ENCODE measurements around the gene PRKAR2B.
"Not testable (repeated sequence)": the region's sequence is repeated elsewhere in the genome, so short reads cannot be mapped to it uniquely, and the experiment has no call there.

PRKAR2B gene

DNA sequence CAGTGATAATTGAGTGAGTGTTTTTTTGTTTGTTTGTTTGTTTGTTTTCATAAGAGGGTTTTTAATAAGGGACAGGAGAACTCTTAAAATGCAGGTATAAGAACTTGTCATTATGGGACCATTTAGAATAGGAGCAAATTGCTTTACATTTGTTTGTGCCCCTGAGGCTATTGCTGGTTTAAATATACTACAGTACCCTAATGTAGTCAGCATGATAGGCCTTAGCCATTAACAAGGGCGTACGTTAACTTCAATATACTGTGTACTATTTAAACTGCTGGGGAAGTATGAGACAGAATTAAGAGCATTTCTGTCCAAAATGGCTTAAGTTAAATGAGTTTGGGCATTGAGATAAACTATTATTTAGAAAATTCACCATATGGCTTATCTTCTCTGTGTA lies 26.2 kb downstream of the PRKAR2B start:
- H3K4me3 ChIP-seq (ENCODE audit: low read depth, low read length) = no peak overlapping the region
- DNase-seq (ENCODE audit: low read depth) = no peak

DNA sequence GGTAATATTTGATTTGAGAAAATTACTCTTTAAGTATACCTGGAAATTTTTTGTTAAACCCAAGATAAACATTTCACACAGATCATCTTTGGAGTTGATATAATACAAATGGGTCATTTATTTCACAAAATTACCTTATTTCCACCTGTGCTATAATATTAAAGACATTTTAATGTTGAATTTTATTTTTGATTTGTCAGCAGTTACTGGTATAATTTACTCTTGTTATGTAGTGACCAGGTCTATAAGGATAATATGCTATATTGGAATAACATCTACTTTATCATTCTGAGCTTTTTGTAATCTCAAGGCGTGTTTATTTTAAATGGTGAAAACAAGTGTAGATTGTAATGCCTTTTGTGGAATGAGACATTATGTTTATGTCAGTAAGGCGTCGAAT lies 26.6 kb downstream of the PRKAR2B start:
- no peak overlapping the region for H3K4me3 ChIP-seq (ENCODE audit: low read depth, low read length)
- DNase-seq (ENCODE audit: low read depth) = no peak

DNA sequence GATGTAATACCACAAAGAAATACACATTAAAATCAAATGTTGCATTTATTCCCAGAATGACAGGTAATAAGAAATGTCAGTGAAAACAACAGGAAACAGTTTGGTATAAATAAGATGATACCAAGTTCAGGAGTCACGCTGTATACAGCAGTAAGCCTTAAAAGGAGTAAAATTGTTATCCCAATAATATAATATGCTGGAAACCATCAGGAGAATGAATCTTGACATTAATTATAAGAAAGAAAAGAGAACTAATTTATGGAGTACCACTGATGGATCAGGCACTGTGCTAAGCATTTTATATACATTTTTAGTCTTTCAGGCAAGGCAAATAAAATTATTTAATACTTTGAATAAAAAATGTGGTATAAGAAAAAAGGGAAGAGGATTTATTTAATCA lies 27.6 kb downstream of the PRKAR2B start:
- H3K4me3 ChIP-seq (ENCODE audit: low read depth, low read length) = no peak overlapping the region
- no peak for DNase-seq (ENCODE audit: low read depth)

DNA sequence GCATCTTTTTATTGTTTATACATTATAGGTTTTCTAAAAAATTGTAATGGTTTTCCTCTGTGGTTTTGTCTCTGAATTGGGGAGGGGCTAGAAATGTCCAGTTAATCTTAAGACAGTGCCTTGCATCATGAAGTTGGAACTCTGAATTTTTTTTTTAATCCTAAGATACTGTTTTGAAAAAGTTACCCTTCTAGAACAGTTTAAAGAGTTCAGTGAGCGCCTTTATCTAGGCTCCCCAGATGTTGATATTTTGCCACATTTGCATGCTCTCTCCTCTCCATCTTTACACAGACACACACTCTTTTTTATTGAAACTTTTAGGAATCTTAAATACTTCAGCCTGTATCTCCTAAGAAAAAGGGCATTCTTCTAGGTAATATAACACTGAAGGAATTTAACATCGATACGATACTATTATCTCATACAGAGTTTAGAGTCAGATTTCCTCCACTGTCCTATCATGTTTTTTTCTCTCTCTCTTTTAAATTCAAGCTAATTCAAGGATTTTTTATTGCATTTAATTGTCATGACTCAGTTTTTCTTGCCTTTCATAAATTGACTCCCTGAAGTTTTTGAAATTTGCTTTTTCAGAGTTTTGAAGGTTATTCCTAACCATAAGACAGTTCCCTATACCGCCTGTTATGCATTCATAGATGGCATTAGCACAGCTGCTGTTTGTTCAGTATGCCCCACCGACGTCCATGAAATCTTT lies 31.5 kb downstream of the PRKAR2B start:
- no peak overlapping the region for H3K4me3 ChIP-seq (ENCODE audit: low read depth, low read length)
- no peak for DNase-seq (ENCODE audit: low read depth)

DNA sequence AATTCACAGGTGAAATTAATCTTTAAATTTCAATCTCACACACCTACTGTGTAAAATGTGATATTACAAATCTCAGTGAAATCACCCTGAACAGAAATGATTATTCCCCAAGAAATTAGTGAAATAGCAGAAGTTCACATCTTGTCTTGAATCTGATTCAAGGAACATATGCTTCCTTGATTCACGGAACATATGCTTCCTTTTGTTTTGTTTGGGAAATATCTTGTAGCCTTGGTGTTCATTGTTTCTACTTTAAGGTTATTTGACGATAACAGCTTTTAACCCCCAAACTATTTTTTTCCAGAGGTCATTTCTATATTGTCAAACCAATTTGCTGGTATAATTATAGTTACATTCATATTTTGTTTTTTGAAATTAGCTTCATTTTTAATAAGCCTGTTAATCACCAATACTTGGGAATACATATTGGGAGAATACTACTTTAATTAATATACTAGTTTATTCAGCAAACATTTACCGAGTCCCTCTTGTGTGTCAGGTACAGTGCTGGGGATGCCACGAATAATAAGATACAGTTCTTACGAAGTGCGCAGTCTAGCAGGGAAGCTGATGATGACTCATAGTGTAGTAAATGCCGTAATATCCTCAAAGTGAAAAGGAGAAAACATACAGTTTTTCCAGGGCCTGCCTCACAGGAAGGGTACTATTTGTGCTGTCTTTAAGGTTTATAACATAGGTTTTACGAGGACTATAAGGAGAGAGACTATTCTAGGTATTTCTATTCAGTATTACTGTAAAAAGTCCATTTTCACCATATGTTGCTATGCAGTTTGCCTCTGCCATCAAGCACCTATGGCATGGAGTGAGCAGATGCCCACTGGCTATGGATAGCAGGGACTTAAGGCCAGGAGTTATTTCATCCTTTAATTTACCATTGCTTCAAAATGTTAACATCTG lies 32.5 kb downstream of the PRKAR2B start:
- DNase-seq (ENCODE audit: low read depth) = no peak
- H3K4me3 ChIP-seq (ENCODE audit: low read depth, low read length) = no peak overlapping the region

DNA sequence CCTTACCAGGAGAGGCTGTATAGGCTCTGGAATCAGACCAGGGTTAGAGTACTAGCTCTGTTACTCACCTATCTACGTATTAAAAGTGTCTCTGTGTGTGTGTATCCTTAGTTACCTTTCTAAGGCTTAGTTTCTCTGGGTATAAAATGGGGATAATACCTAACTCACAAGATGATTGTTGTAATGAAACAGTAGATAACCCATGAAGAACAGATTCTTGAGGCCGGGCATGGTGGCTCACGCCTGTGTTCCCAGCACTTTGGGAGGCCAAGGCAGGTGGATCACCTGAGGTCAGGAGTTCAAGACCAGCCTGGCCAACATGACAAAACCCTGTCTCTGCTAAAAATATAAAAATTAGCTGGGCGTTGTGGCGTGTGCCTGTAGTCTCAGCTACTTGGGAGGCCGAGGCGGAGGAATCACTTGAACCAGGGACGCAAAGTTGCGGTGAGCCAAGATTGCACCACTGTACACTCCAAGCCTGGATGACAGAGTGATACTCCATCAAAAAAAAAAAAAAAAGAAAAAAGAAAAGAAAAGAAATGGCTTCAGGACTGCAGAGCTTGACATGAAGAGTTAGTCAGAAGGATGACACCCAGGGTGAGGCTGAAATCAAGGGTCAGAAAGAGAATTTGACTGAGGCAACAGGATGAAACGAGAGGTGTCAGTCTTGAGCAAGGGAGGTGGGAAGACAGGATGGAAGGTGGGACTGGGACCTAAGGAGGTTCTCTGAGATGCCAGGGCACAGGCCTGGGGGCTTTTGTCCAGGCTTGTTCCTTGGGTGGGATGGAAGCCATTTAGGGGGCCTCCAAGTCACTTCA lies 33.4 kb downstream of the PRKAR2B start:
- no peak overlapping the region for H3K4me3 ChIP-seq (ENCODE audit: low read depth, low read length)
- no peak for DNase-seq (ENCODE audit: low read depth)

DNA sequence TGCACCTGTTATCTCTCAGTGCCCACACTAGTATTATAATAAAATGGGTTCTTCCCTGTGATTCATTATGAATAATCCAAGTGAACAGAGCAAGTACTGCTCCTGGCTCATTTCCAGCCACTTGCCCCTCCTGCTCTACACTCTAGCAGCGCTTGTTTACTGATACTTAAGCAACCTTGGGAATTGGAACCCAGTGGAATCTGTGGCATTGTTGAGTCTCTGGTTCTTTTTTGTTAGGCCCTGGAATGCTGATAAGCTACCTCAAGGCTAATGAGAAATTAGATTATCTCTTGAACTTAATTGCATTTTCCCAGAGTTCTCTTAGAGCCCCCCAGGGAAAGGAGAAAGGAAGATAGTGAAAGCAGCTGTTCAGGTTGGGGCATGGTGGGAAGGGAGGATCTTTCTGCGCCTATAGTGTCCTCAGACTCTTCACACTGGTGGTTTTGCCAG lies 34.0 kb downstream of the PRKAR2B start:
- no peak overlapping the region for H3K4me3 ChIP-seq (ENCODE audit: low read depth, low read length)
- no peak for DNase-seq (ENCODE audit: low read depth)

DNA sequence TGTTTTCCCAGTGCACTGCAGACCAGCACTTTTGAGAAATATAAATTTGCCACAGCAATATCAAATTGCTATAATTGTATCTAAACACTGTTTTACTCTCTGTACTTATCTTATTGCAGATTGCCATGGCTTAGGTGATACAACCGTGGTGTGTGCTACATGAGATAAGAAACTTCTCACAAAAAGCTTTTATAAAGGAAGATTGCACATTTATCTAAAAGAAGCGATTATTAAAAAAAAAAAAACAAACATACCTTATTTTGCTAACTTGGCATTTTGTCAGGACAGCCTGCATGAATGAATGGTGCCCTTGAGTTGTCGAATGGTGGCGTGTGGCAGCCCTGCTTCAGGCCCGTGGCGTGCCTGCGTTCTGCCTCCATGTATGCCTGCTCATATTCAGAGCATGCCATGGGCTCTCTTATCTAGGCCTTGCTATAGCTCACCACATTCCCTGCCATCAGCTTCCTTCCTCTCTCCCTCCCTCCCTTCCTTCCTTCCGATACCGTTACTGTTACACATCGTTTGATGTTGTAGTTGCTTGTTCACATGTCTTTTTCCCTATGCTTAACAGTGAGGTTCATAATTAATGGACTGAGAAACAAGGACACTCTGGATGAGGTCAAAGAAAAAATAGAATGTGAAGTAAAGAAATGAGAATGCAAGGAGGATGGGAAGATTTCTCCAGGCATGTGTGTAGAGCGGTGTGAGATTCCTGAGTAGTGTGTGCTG lies 34.9 kb downstream of the PRKAR2B start:
- no peak overlapping the region for H3K4me3 ChIP-seq (ENCODE audit: low read depth, low read length)
- DNase-seq (ENCODE audit: low read depth) = no peak

DNA sequence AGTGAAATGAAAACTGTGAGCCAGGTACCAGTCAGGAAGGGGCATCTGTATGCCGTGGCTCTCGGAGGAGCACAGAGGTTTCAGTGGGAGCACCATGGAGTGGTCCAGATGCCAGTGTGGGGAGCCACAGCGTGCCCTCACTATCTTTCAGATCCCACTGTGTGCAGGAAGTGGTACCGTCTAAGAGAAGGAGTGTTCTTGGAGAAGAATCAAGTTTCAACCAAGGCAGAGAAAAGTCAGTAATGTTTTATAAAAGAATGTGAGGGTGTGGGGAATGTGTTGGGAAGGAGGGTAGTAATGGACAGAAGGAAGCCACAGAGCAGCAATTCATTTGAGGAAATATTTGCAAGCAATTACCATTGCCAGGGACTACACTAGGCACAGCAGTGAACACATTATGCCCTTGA lies 35.6 kb downstream of the PRKAR2B start:
- no peak for DNase-seq (ENCODE audit: low read depth)
- no peak overlapping the region for H3K4me3 ChIP-seq (ENCODE audit: low read depth, low read length)

DNA sequence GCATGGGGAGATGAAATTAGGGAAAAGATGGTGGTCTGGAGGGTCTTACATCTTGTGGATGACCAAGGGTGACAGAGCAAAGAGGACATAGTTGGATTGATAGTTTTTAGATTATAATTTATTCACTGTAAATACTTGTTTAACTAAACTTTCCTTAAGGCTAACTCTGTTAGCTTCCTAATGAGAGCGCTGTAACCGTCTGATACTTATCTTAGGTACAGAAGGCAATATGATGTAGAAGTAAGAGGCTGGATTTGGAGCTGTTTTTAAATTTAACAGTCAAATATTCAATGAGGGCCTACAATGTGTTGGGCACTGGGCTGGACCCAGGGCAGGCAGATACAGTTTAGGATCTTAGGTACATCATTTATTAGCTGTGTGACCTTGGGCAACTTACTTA lies 36.0 kb downstream of the PRKAR2B start:
- no peak overlapping the region for H3K4me3 ChIP-seq (ENCODE audit: low read depth, low read length)
- no peak for DNase-seq (ENCODE audit: low read depth)

DNA sequence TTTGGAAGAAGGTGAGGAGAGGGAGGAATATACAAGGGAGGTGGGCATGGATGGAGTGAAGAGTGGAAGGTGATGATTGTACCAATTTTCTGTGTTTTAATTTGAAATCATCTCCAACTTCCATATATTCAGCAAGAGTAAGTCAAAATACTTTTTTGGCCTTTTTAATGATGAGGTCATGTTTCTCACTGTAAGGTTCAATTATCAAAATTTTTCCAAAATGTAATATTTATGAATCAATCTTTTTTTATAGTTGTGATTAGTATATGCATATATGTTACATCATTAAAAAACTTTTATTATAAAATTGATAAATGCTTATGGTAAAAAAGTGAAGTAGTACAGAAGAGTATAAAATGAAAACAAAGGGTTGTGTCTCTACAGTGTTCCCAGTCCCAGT lies 40.7 kb downstream of the PRKAR2B start:
- no peak for DNase-seq (ENCODE audit: low read depth)
- no peak overlapping the region for H3K4me3 ChIP-seq (ENCODE audit: low read depth, low read length)

DNA sequence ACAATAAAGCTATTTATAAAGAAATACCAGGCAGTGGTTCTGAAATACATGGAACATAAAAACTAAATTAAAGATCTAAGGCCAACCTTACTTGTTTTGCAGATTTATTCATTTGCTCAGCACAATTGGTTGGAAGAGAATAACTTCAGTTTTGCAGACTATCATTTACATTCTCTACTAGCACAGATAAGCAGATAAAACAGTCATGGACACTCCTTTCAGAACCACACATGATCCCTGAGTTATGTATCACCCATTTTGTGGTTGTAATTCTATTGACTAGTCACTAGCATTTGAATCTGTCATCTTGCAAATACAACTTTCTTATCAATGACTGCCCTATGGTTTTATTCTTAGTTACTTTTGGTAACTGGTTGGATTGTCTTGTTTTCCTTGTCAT lies 45.1 kb downstream of the PRKAR2B start:
- DNase-seq (ENCODE audit: low read depth) = no peak
- H3K4me3 ChIP-seq (ENCODE audit: low read depth, low read length) = no peak overlapping the region

DNA sequence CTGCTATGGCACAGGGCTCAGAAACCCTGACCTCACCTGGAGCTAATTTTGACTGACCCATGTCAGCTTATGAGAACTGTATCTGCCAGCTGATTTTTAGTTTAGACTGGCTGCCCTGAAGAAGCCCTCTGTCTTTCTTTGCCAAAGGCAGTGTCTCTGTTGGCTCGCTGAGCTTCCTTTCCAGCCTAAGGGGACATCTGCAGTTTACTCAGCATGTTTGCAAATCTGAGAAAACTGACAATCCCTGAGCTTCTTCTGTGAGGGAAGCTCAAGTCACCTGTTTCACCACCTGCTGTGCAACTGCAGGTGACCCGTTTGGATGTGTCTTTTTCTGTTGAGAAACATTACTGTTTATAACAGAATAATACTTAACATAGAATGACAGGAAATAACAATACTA lies 46.0 kb downstream of the PRKAR2B start:
- no peak overlapping the region for H3K4me3 ChIP-seq (ENCODE audit: low read depth, low read length)
- no peak for DNase-seq (ENCODE audit: low read depth)

DNA sequence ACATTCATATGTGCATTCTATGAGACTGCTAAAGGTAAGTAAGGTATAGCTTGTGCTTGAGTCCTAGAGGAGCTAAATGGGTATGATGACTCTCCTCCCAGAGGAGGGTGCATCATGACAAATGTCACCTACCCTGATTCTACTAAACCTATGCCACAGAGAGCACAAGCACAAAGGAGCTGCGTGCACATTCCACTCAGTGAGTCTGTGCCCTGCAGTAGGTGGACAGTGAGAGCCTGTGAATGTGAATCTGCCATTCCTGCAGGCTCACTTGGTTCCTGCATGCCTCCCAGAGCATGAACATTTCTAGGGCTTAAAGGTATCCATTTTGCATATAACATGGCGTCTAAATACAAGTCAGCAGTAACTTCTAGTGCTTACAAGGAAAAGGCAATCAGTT lies 46.8 kb downstream of the PRKAR2B start:
- DNase-seq (ENCODE audit: low read depth) = no peak

DNA sequence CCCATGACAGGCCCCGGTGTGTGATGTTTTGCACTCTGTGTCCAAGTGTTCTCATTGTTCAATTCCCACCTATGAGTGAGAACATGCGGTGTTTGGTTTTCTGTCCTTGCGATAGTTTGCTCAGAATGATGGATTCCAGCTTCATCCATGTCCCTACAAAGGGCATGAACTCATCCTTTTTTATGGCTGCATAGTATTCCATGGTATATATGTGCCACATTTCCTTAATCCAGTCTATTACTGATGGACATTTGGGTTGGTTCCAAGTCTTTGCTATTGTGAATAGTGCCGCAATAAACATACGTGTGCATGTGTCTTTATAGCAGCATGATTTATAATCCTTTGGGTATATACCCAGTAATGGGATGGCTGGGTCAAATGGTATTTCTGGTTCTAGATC lies 49.2 kb downstream of the PRKAR2B start:
- DNase-seq (ENCODE audit: low read depth); H3K4me3 ChIP-seq (ENCODE audit: low read depth, low read length): not testable (repeated sequence)

More for the DNA sequence above, 46.8 kb downstream of the PRKAR2B start:
- no peak overlapping the region for H3K4me3 ChIP-seq (ENCODE audit: low read depth, low read length)

DNA sequence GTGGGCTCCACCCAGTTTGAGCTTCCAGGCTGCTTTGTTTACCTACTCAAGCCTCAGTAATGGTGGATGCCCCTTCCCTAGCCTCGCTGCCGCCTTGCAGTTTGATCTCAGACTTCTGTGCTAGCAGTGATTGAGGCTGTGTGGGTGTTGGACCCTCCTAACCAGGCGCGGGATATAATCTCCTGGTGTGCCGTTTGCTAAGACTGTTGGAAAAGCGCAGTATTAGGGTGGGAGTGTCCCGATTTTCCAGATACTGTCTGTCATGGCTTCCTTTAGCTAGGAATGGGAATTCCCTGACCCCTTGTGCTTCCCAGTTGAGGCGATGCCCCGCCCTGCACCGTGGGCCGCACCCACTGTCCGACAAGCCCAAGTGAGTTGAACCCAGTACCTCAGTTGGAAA lies 54.6 kb downstream of the PRKAR2B start:
- not testable (repeated sequence) for H3K4me3 ChIP-seq (ENCODE audit: low read depth, low read length); DNase-seq (ENCODE audit: low read depth)

DNA sequence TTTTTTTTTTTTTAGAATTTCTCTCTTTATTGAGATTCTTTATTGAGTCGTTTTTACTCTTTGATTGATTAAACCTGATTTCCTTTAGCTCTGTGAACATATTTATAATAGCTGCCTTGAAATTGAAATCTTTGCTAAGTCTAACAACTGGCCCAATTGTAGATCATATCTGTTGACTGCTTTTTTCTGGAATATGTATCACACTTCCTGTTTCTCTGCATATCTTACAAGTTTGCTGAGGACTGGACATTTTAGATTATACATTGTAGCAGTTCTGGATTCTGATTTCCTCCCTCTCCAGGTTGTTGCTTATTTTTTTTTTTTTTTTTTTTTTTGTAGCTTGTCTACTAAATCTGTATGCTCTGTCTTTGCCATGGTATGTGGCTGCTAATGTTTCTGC lies 56.3 kb downstream of the PRKAR2B start:
- no peak overlapping the region for H3K4me3 ChIP-seq (ENCODE audit: low read depth, low read length)
- DNase-seq (ENCODE audit: low read depth) = no peak

DNA sequence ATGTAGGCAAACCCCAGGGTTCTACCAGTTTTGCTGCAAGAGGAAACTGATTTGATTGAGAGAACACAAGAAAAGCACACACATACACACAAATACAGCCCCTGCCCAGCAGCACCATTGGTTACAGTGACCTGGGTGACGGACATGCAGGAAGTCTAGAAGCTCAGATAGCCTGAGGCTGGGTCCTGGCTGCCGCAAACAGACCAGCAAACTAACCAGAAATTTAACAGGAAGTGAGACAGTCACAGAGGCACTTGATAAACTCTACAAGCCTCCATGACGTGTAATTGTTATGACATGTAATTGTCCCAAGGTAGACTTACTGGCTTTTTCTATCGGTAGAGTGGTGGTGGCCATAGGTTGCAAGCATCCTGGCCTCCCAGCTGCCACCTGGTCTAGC lies 58.9 kb downstream of the PRKAR2B start:
- H3K4me3 ChIP-seq (ENCODE audit: low read depth, low read length) = no peak overlapping the region
- DNase-seq (ENCODE audit: low read depth) = no peak

DNA sequence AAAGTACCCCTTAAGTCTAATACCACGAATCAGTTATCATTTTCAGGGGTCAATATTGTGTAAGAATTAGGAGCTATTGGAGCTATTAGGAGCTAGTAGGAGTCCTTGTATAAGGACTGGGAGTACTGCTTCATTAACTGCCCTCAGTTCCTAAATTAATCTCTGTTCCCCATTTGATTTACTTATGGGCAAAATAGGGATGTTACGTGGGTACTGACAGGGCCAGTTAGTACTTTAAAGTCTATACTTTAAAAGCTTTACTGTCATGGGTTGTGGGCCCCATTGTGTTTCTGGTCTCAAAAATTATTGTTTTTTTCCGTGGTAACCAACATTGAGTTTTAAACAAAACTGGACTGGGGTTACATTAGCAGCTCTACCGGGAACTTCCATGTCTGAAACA lies 60.3 kb downstream of the PRKAR2B start:
- no peak for DNase-seq (ENCODE audit: low read depth)

More for the DNA sequence above, 60.3 kb downstream of the PRKAR2B start:
- H3K4me3 ChIP-seq (ENCODE audit: low read depth, low read length) = no peak overlapping the region
